ENCODE results near the gene MROH2B.

MROH2B gene

DNA sequence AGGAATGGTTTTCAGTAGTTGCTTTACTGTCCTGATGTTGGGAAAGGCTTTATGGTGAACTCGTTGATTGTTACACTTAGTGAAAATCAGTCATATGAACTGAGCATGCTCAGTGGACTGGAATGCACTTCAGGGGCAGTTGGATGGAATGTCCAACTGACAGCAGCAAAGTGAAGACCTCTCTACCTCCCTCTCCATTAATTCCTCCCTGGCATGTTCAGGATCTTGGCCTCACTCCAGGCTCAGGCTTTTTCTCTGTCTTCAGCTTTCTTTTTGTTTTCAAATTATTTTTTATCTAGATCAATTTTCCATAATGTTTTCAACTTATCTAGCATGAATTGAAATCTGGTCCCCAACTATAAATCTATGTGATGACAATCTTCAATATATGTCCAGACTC, at the start of gene MROH2B:
Gene MROH2B (minus strand): TSS at position 101 of the 400 bp plus-strand sequence. CDS start 490 bp downstream, outside the sequence.
- DNase-seq (ENCODE audit: low spot score): no peak

DNA sequence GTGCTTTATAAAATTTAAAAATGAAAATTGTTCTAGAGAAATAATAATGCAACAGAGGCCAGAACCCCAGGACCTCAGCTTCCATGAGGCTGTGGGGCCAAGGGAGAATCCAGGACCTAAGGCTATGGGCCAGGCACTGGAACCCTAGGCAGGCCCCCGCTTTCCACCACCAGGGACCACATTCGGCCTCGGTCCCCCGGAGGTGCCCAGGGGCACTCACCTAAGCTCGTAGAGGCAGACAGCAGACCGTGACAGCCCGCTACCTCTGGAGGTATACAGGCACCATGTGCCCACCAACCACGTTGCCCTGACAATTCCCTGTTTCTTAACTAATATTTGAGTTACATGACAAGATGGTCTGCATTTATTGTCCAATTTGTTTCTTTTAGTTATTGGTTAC, 49.5 kb upstream of the MROH2B start:
- DNase-seq (ENCODE audit: low spot score): no peak

DNA sequence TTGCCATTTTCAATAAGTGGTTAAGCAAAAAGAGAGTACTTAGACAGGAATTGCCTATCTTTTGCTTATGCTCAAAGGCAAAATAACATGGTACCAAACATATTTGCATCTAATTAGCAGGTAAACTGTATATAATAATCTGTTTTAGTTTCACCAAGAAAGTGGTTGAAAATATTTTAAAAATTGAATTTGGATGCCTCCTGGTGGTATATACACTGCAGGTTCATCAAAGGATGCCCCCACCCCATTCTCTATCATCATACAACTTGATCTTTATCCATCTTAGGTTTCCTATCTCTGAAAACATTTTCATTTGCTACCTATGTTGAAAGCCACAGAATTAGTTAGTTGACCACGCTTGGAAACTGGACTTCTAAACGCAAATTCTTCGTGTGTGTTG, 47.0 kb upstream of the MROH2B start:
- no peak for DNase-seq (ENCODE audit: low spot score)

DNA sequence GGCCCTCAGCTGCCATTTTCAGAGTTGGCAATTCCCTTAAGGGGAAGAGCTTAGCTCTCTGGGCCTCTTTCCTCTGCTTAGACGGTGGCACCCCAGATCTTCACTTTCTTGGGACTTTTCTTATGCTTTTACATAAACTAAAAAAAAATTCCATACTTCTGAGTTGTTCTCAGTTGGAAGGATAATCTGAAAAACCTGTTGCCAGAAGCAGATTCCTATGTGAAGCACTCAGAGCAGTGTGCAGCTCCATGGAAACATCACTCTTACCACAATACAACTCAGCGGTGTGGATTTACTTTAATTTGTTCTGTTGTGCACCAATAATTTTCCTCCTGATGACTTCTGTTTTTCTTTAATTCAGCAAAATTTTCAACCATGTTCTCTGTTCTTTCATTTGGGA, 44.1 kb upstream of the MROH2B start:
- DNase-seq (ENCODE audit: low spot score): no peak

DNA sequence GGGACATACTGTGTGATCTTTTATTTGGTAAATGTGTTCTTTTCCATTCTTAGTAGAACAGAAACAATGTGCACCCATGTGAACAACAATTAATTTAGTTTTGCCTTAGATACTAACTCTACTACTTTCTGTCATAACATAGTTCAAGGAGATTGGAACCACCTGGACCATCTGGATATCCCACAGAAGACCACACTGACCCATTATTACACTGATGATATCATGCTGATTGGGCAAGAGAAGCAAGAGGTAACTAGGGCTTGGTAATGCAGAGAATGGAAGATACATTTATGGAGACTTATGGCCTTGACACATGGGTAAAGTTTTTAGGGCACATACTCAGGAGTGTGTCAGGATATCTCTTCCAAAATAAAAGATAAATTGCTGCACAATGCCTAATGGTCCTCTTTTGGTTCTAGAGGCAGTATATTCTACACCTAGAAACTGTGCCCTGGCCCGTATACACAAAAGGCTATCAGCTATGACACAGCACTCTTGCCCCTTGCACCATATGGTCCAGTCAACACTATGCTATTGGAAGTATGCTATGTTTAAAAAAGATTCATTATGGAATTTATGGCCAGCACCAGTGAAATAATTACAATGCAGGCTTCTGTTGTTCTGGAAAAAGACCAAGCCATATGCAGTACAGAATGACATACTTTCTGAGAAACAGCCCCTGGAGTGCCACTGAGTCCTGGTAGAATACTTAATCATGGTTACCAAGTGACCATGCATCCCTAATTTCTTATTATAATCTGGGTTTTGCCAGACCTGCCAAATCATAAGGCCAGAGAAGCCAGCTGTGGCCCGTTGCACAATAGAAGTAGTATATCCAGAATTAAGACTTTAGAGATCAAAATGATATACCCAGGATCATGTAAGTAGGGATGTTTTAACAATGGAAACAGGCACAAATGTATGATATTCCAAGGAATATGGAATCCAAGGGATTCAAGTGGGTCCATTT, 41.6 kb upstream of the MROH2B start:
- DNase-seq (ENCODE audit: low spot score): no peak

DNA sequence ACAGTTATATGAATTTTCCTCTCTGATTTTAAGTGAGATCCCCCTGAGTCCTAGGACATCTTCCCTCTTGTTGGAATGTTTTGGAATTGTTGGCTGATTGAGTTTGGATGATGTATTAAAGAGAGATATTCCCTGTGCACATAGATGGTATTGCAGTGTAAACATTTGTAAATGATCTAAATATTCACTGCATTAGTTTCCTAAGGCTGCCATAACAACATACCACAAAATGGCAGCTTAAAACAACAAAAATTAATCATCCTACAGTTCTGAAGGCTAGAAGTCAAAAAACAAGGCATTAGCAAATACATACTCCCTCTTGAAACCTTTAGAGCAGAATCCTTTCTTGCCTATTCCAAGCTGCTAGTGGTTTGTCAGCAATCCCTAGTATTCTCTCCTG, 38.0 kb upstream of the MROH2B start:
- no peak for DNase-seq (ENCODE audit: low spot score)

DNA sequence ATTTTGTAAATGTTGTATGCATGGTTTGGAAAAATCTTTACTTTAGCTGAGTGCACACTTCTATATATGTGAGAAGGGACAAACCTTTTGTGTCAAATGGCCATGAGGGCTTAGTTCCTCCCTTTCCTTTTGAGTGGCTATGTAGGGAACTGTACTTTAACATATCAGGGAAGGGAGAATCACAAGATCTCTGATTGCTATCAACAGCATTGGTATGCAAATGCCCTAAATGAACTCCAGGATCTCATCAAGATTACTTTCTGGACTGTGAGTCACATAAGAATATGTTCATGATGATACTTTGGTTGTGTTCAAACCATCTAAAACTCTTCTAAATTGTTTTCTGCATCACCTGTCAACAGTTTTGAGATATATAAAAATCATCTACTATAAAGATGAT, 31.2 kb upstream of the MROH2B start:
- DNase-seq (ENCODE audit: low spot score): no peak

DNA sequence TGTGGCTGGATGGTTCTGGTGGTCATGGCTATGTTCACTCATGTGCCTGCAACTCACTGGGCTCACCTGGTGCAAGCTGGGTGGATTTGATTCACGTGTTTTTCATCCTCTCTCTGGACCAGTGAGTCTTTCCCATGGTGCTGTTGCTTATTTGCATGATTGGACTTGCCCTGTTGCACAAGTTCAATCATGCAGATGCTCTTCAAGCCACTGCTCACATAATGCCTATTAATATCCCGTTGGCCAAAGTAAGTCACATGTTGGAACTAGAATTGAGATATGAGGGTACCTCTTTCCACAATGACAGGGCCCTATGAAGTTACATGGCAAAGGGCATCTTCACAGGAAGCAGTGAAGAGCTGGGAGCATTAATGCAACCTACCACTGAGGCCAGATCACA, 26.5 kb upstream of the MROH2B start:
- DNase-seq (ENCODE audit: low spot score): no peak

DNA sequence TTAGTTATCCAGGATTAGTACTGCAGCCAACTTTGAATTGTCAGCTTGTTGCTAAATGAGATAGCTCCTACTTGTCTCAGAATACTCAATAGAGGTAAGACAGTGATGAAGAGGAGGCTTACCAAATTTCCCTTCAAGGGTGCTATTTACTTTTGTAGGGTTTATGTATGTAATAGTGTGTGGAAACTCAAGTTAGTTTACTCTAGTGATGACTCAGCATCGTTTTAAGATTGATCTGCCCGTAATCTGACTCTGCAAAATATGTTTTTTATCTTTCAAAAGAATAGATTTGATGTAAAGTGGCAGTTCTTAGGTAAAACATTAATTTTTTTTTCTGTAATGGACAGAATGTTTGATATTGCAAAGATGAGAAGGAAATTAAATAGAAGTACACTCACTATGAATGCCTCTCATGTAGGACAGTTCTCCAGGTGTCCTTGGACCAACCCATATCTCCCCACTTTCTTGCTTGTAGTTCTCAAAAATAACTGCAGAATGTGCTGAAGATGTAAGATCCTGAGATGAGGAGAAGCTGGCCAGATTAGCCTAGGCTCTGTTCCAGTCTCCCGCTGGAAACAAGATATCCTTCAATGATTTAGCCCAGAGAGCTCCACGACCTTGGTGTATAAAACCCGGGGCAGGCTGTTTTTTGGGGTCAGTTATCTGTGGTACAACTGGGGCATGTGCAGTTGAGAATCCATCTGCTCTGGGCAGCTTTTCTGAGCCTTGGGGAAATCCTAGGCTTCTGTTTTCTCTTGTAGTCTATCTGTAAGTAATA, 24.4 kb upstream of the MROH2B start:
- no peak for DNase-seq (ENCODE audit: low spot score)

DNA sequence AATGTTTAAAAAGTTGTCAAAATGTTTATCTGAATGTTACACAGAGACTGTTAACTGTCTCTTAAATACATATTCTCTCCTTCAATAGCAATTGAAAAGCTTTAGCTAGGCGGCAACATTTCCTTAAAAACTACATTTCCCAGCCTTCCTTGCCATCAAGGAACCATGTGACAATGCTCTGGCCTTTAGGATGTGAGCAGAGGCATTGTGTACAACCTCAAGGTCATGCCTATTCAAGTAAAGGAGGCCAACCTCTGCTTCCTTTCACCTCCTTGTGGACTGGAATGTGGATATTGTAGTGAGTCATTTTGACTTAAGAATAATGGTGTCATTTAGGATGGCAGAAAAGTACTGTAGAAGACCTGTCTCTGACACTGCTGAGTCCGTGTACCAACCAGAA, 23.7 kb upstream of the MROH2B start:
- no peak for DNase-seq (ENCODE audit: low spot score)

DNA sequence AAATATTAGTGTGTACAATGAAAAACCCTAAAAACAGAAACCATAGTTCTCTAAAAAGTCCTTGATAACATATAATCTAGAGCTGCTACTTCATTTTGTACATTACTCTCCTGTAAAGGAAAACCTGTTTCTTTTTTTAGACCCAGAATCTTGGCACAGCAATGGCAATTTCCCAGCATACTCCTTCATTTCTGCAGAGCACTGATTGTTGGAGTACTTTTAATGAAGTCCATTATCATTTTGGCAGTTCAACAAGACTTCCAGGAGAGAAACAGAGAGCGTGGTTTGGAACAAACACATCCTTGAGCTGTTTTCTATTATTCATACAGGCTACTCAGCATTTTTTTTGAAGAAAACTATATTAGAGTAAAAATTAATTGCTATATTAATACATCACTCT, 22.7 kb upstream of the MROH2B start:
- DNase-seq (ENCODE audit: low spot score): no peak

DNA sequence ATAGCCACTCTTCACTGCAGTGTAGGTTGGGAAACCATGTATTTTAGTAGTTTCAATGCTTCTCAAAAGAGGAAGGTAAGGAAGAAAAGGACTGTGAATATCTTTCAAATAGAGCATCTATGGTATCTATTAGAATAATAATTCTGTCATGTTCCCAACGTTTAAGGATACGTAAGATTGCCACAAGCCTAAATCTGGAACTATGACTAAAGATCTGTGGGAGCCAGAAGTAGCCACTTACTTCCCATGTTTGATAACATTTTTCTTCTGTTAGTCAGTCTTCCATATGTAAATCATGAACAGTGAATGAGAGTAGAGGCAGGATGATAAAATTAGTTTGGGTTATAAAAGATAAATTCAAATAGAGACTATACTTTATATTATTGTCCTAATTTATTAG, 16.3 kb upstream of the MROH2B start:
- DNase-seq (ENCODE audit: low spot score): no peak

DNA sequence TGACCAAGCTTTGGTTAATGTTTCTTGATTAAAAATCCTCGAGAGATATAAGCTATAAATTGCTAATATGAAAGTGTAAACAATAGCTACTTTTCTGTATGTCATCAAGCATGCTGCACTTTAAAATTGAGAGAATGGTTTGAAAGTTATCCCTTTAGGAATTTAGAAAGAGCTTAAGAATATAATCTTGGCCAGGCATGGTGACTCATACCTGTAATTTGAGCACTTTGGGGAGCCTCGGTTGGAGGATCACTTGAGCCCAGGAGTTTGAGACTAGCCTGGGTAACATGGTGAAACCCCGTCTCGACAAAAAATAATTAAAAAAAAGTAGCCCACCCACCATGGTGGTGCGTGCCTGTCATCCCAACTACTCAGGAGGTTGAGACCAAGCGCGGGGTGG, 12.2 kb upstream of the MROH2B start:
- no peak for DNase-seq (ENCODE audit: low spot score)

DNA sequence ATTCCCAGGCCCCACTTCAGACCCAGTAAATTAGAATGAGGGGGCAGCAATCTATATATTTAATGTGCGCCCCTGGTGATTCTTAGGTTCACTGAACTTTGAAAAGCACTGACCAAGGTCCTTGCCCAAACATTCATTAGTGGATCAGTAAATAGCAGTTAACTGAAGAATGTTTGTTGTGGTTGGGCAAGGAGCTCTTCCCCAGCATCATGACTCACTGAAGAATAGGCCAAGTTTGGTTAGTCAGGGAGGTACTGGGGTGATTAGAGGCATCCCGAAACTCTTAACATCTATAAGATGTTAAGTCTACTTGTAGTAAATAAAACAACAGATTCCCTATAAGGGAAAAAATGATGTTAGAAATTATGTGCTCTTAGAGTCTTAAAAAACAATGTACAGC, 833 bp upstream of the MROH2B start:
- no peak for DNase-seq (ENCODE audit: low spot score)

DNA sequence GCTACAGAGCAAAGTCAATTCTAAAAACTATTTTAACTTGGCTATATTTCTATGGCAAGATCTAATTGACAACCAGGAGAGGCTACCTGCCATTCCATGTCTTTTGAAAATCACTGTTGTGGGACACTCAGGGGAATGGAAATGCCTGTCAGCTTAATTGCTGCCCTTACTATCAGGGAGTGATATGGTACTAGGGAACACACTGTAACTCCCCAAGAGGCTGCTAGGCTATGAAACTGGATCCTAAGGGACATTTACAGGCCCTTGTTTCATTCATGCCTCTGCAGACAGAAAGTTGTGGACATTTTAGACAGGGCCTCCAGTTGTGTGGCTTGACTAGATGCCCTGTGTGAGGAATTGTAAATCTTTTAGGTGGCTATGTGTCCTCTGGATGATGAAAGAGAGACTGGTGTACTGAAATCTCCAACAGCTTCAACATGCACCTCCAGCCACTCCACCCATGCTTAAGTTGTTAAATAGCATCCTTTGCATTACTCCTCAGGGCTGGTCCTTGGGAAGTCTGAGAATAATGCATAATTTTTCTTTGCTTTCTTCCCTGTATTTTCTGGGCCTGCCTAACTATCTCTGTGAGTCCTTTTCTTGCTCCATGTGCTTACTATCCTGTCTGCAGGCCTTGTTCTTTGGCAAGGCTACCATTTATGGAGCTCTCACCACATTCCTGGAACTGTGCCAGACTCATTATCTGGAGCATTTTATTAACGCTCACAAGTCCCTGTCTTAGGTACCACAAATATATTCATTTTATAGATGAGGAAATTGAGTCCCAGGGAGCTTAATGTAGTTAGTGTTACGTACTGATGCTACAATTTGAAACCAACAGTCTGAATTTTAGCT, 3.2 kb downstream of the MROH2B start:
- DNase-seq (ENCODE audit: low spot score): no peak

DNA sequence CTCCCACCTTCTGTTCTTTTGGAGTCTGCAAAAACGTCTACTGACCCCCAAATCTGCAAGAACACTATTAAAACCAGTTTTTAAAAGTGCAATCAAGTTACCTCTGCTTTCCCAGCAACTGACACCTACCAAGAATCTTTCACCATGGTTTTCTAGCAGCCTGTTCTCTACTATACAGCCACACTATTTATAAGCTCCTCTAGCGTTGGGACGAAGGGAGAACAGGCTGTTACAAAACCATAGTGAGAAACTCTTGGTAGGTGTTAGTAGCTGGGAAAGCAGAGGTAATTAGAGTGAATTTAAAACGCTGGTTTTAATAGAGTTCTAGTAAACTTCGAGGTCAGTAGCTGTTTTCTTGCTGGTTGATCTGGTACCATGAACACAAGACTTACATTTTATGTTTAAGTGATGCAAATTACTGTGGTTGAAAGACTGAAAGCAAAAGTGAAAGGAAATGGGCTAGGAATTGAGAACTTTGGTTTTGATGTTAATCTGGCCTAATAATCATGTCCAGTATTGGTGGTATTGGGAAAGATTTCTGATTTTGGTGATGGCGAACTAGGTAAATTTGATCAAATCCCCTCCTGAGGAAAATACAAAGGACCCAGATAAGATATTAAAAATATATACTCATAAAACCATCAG, 5.3 kb downstream of the MROH2B start:
- no peak for DNase-seq (ENCODE audit: low spot score)

DNA sequence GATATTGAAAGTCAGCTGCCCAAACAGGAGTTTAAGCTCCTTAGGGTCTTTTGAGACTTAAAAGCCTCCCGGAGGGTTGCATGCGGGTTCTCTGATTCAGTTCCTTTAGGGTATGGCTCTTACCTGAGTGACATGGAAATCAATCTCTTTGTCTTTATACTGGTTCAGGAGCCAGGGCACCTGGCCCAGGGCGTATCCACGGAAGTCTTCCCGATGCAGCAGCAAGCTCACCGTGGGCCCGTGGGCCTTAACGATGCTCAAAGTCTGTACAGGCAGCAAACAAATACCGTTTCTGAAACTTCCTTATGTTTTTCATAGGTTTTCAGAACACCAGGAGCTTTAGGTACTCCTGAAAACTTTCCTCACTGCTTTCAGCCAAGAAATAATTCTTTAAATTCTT, 13.2 kb downstream of the MROH2B start:
- DNase-seq (ENCODE audit: low spot score): no peak

DNA sequence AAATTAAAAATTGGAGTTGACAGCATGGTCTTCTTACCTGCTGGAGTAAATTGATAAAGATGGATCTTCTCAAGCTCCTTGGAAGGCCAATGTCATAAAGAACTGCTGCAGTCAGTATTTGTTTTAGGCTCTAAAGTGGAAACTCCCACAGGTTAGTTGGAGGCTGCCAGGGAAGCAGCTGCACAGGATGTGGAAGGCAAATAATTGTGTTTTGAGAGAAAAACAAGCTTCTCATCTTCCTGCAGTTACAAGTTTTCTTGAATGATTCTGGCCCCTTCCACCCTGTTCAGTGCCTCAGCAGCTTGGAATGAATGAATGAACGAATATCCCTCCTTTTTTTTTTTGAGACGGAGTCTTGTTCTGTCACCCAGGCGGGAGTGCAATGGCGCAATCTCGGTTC, 13.9 kb downstream of the MROH2B start:
- DNase-seq (ENCODE audit: low spot score): no peak

DNA sequence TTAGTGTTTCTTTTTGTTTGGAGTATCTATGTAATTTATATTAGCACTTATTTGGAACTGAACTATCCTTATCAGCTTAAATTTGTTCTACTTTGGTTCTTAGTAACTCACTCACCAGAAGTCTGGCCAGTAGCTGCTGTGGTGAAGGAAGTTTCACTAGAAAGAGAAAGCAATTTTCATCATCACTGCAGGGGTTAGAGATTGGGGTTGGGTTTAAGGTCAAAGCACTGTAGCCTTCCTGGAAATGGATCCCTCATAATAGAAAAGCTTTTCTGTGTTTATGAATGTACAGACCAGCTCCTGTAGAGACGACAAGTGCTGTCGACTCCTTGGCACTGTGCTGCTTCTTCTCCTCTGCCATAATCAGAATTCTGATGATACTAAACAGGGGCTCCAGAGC, 22.2 kb downstream of the MROH2B start:
- DNase-seq (ENCODE audit: low spot score): no peak

DNA sequence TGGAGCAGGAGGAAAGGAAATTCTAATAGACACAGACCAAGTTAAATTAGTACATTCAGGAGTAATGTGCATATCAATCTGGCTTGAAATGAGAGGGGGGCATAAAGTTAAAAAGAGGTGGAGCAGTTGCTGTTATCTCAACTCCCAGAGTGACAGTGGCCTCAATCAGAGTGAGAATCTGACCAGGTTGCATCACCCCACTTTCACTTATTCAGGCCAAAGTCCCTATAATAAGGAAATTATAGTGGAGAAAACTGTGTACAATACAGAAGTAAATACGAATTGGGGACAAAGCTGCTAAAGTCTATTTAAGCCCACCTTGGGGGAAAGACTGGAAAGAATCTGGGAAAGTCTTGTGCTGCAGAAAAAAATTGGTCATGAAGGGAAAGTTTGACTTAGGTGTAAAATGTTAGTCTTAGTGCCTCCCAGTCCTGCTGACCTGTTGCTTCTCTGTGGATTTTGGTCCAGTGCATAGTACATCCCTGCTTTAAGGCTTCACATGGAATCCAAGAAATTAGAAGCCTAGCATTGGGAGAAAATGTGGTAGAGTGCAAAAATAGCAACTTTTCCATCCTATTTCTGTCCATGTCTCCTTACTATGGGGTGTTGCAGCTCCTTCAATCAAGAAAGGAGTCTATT, 27.9 kb downstream of the MROH2B start:
- DNase-seq (ENCODE audit: low spot score): no peak

DNA sequence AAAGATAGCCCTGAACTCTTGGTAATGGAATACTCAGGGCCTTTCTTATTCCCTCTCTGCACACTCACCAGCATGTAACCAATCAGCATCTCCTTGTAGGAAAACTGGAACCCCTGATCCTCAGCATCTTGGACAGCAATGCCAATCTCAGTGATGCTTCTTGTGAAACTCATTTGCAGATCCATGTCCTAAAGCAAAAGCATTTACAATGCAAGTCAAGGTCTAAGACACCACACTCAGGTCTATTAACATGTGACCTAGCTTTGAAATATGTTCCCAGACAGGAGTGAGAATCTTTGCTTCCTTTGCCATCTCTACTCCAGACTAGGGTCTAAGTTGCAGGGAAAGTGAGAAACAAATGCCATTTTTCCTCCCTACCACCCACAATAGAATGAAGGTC, 38.2 kb downstream of the MROH2B start:
- no peak for DNase-seq (ENCODE audit: low spot score)
